AG04449 (cell line): ENCODE results near the gene RNF130.

Experiments
- CTCF ChIA-PET: fragments of 350-600 bp; formaldehyde crosslinking; extraction: SDS; loops from one replicate; lab custom pipeline; 2021; ENCODE audit warnings: antibody characterized with exemption; lab: Yijun Ruan, JAX
- POLR2A ChIA-PET: fragments of 400-600, 350-600 bp; formaldehyde crosslinking; extraction: SDS; loops from one replicate; lab custom pipeline; 2020; ENCODE audit warnings: antibody characterized with exemption, inconsistent platforms; lab: Yijun Ruan, JAX
- DNase-seq: peaks from one replicate; pipeline ENCODE4 v3.0.0-alpha.2; 2010; ENCODE audit warnings: low read depth, low spot score
- H3K4me3 ChIP-seq: 2 replicates; pipeline ENCODE4 v1.5.1; 2011; ENCODE audit warnings: low read depth, mild to moderate bottlenecking, control low read depth, low read length
- TF ChIP-seq, protein P1 (sequence below): IDR thresholded peaks from one replicate; pipeline ENCODE4 v1.5.1; 2011; ENCODE audit warnings: mild to moderate bottlenecking, moderate library complexity, low read length, control low read depth, inconsistent platforms; ENCODE audit not compliant: insufficient read depth; ENCODE audit errors: missing control alignments

Gene RNF130

GRCh38 chr5:180112181-180112861, 40.8 kb upstream of the RNF130 start:
- TF ChIP-seq, protein P1, sequence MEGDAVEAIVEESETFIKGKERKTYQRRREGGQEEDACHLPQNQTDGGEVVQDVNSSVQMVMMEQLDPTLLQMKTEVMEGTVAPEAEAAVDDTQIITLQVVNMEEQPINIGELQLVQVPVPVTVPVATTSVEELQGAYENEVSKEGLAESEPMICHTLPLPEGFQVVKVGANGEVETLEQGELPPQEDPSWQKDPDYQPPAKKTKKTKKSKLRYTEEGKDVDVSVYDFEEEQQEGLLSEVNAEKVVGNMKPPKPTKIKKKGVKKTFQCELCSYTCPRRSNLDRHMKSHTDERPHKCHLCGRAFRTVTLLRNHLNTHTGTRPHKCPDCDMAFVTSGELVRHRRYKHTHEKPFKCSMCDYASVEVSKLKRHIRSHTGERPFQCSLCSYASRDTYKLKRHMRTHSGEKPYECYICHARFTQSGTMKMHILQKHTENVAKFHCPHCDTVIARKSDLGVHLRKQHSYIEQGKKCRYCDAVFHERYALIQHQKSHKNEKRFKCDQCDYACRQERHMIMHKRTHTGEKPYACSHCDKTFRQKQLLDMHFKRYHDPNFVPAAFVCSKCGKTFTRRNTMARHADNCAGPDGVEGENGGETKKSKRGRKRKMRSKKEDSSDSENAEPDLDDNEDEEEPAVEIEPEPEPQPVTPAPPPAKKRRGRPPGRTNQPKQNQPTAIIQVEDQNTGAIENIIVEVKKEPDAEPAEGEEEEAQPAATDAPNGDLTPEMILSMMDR, result no peak
- POLR2A ChIA-PET, result no interaction called here
- DNase-seq, result no peak
- CTCF ChIA-PET, result interaction anchor here (0.6 kb wide), 1 partner anchor 10 kb away, joined by 4 read pairs; no protein-coding TSS in a partner anchor
- H3K4me3 ChIP-seq, result no peak overlapping the region

GRCh38 chr5:180111273-180112002, 39.9 kb upstream of the RNF130 start:
- TF ChIP-seq, protein P1, result no peak
- ChIA-PET POLR2A (no interaction called here), CTCF (no interaction called here)
- DNase-seq, result no peak
- H3K4me3 ChIP-seq, result no peak overlapping the region

DNA sequence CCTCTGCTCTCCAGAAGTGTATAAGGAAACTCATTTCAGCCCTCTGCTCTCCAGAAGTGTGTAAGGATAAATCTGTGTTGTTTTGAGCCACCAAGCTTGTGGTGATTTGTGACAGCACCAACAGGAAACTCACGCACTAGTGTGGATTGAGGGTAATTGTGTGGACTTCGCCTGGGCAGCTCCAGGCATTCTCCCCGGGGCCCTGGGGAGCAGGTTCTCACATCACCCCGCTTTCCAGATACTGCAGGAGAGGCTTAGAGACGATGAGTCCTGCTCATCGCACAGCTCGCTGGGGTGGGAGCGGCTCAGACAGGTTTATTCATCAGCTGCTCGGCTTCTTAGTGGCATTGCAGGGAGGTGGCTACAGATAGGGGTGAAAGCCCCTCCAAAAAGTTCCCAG, 38.4 kb upstream of the RNF130 start:
- DNase-seq, result no peak
- CTCF ChIA-PET, result interaction anchor here (1.2 kb wide), 1 partner anchor 19 kb away, joined by 3 read pairs; no protein-coding TSS in a partner anchor
- H3K4me3 ChIP-seq, result no peak overlapping the region
- TF ChIP-seq, protein P1, result no peak
- POLR2A ChIA-PET, result no interaction called here

- no peak overlapping the region for H3K4me3 ChIP-seq
- TF ChIP-seq, protein P1, result no peak
- ChIA-PET CTCF (interaction anchor here (2.3 kb wide), 1 partner anchor 16 kb away, joined by 8 read pairs; no protein-coding TSS in a partner anchor), POLR2A (no interaction called here)
- DNase-seq, result no peak
Observed at GRCh38 chr5:180107005-180107404, 35.4 kb upstream of the RNF130 start.

GRCh38 chr5:180105827-180106312, 34.3 kb upstream of the RNF130 start:
- H3K4me3 ChIP-seq, result no peak overlapping the region
- POLR2A ChIA-PET, result no interaction called here
- CTCF ChIA-PET, result interaction anchor here (2.3 kb wide), 1 partner anchor 14 kb away, joined by 8 read pairs; no protein-coding TSS in a partner anchor
- TF ChIP-seq, protein P1, result no peak
- DNase-seq, result no peak

DNA sequence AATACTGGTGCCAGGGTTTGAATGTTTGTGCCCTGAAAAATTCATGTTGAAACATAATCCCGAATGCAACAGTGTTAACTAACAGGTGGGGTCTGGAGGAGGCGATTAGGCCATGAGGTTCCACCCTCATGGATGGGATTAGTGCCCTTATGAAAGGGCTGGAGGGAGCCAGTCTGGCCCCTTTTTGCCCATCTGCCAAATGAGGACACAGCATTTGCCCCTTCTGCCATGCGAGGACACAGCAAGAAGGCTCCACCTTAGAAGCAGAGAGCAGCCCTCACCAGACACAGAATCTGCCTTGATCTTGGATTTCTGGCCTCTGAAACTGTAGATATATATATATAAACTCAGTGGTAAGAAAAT, 32.6 kb upstream of the RNF130 start:
- H3K4me3 ChIP-seq, result no peak overlapping the region
- TF ChIP-seq, protein P1, result no peak
- CTCF ChIA-PET, result no interaction called here
- no peak for DNase-seq
- POLR2A ChIA-PET, result no interaction called here
